ENCODE results near the gene UIMC1. TPM values are rescaled to one million over a fixed set of nuclear protein-coding genes. Genes with fewer than 3 reads are reported as not detected.

UIMC1 gene
- polyA plus RNA-seq, 1 donor (not counting 4 experiments of a cell fraction or from before 2014, with no cell fraction given), result 29.0 TPM

- H3K27me3 ChIP-seq (ENCODE audit: control insufficient read depth, extremely low read depth, insufficient read depth, low read length), result no peaks in the 10 kb centered on the region
- H3K9me3 ChIP-seq (ENCODE audit: control insufficient read depth, low read depth, low read length), result no peaks in the 10 kb centered on the region
- DNase-seq (ENCODE audit: low read depth, low spot score), result no peak
- dilution Hi-C loops (cut with MboI; ENCODE audit: extremely low pct_ligation_motif_present, low sequenced_read_pairs), result no loop called here
- H3K79me2 ChIP-seq (ENCODE audit: control insufficient read depth, insufficient read depth, low read length), result peaks cover 4% of the 10 kb centered on the region
- H3K4me3 ChIP-seq (ENCODE audit: control insufficient read depth in 2 of 3, extremely low read depth in 1 of 3, insufficient read depth in 2 of 3, low read depth in 1 of 3, low read length in 3 of 3), result no peak overlapping the region
- no peak for FAIRE-seq
- TF ChIP-seq, protein P1, sequence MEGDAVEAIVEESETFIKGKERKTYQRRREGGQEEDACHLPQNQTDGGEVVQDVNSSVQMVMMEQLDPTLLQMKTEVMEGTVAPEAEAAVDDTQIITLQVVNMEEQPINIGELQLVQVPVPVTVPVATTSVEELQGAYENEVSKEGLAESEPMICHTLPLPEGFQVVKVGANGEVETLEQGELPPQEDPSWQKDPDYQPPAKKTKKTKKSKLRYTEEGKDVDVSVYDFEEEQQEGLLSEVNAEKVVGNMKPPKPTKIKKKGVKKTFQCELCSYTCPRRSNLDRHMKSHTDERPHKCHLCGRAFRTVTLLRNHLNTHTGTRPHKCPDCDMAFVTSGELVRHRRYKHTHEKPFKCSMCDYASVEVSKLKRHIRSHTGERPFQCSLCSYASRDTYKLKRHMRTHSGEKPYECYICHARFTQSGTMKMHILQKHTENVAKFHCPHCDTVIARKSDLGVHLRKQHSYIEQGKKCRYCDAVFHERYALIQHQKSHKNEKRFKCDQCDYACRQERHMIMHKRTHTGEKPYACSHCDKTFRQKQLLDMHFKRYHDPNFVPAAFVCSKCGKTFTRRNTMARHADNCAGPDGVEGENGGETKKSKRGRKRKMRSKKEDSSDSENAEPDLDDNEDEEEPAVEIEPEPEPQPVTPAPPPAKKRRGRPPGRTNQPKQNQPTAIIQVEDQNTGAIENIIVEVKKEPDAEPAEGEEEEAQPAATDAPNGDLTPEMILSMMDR (optimal IDR thresholded peaks at IDR 0.05 in 1 of 3, IDR thresholded peaks at IDR 0.05 in 1 of 3, conservative IDR thresholded peaks at IDR 0.05 in 1 of 3; ENCODE audit: extremely low read depth in 1 of 3, insufficient read depth in 2 of 3, low read length in 3 of 3), result no peak
- H3K9me1 ChIP-seq (ENCODE audit: control insufficient read depth, extremely low read depth, insufficient read depth, low read length), result no peaks in the 10 kb centered on the region
- H3K9ac ChIP-seq (ENCODE audit: control insufficient read depth, extremely low read depth, insufficient read depth, low read length), result no peak overlapping the region
- H3K4me1 ChIP-seq (ENCODE audit: control insufficient read depth, extremely low read depth, insufficient read depth, low read length), result no peaks in the 10 kb centered on the region
- no peak overlapping the region for H3K4me2 ChIP-seq (ENCODE audit: control insufficient read depth, extremely low read depth, insufficient read depth, low read depth, low read length)
- H3K27ac ChIP-seq (ENCODE audit: control insufficient read depth, insufficient read depth, low read length), result no peak overlapping the region
- no peaks in the 10 kb centered on the region for H4K20me1 ChIP-seq (ENCODE audit: control insufficient read depth, extremely low read depth, insufficient read depth, low read length)
- H2AFZ ChIP-seq (ENCODE audit: control insufficient read depth, low read length), result no peak overlapping the region
- peaks cover 7 to 10% of the 10 kb centered on the region in 2 experiments for H3K36me3 ChIP-seq (ENCODE audit: control insufficient read depth in 2 of 2, extremely low read depth in 1 of 2, insufficient read depth in 2 of 2, low read length in 2 of 2)
Observed at GRCh38 chr5:177041936-177042335, 35.4 kb upstream of the UIMC1 start.

GRCh38 chr5:177040814-177041420 lies 34.3 kb upstream of the UIMC1 start:
- H3K9me3 ChIP-seq (ENCODE audit: control insufficient read depth, low read depth, low read length), result no peaks in the 10 kb centered on the region

More at GRCh38 chr5:177040814-177041420, 34.3 kb upstream of the UIMC1 start:
- no peak overlapping the region for H3K4me3 ChIP-seq (ENCODE audit: control insufficient read depth in 2 of 3, extremely low read depth in 1 of 3, insufficient read depth in 2 of 3, low read depth in 1 of 3, low read length in 3 of 3)
- no peak overlapping the region for H3K27ac ChIP-seq (ENCODE audit: control insufficient read depth, insufficient read depth, low read length)
- dilution Hi-C loops (cut with MboI; ENCODE audit: extremely low pct_ligation_motif_present, low sequenced_read_pairs), result no loop called here
- DNase-seq (ENCODE audit: low read depth, low spot score) (no peak), FAIRE-seq (no peak)
- H3K4me2 ChIP-seq (ENCODE audit: control insufficient read depth, extremely low read depth, insufficient read depth, low read depth, low read length), result no peak overlapping the region
- H3K27me3 ChIP-seq (ENCODE audit: control insufficient read depth, extremely low read depth, insufficient read depth, low read length), result no peaks in the 10 kb centered on the region
- H4K20me1 ChIP-seq (ENCODE audit: control insufficient read depth, extremely low read depth, insufficient read depth, low read length), result no peaks in the 10 kb centered on the region
- peaks cover 6% of the 10 kb centered on the region for H3K79me2 ChIP-seq (ENCODE audit: control insufficient read depth, insufficient read depth, low read length)
- no peaks in the 10 kb centered on the region for H3K4me1 ChIP-seq (ENCODE audit: control insufficient read depth, extremely low read depth, insufficient read depth, low read length)
- no peak overlapping the region for H2AFZ ChIP-seq (ENCODE audit: control insufficient read depth, low read length)
- no peak for TF ChIP-seq EZH2 (IDR thresholded peaks at IDR 0.05; ENCODE audit: low read length)
- TF ChIP-seq, protein P1 (optimal IDR thresholded peaks at IDR 0.05 in 1 of 3, IDR thresholded peaks at IDR 0.05 in 1 of 3, conservative IDR thresholded peaks at IDR 0.05 in 1 of 3; ENCODE audit: extremely low read depth in 1 of 3, insufficient read depth in 2 of 3, low read length in 3 of 3), result no peak
- no peak overlapping the region for H3K9ac ChIP-seq (ENCODE audit: control insufficient read depth, extremely low read depth, insufficient read depth, low read length)
- peaks cover 7 to 10% of the 10 kb centered on the region in 2 experiments for H3K36me3 ChIP-seq (ENCODE audit: control insufficient read depth in 2 of 2, extremely low read depth in 1 of 2, insufficient read depth in 2 of 2, low read length in 2 of 2)
- no peaks in the 10 kb centered on the region for H3K9me1 ChIP-seq (ENCODE audit: control insufficient read depth, extremely low read depth, insufficient read depth, low read length)
